ENCODE results near the gene MYMK.

MYMK gene

GRCh38 chr9:133499132-133499891 is 25.4 kb downstream of the MYMK start:
- DNase-seq: no peak

- DNase-seq: no peak
Measured at GRCh38 chr9:133496861-133497842, 27.6 kb downstream of the MYMK start.

GRCh38 chr9:133495327-133496293 is 29.1 kb downstream of the MYMK start:
- DNase-seq: no peak

- no peak for DNase-seq
Measured at GRCh38 chr9:133494636-133495326, 30.0 kb downstream of the MYMK start.

GRCh38 chr9:133493845-133494540 is 30.8 kb downstream of the MYMK start:
- DNase-seq: no peak

GRCh38 chr9:133493428-133493827 is 31.3 kb downstream of the MYMK start:
- DNase-seq: no peak

- peak; percentile 67 for DNase-seq
Measured at GRCh38 chr9:133492061-133493021, 32.4 kb downstream of the MYMK start.

- no peak for DNase-seq
Measured at GRCh38 chr9:133491656-133491925, 33.2 kb downstream of the MYMK start.

- DNase-seq: peak; percentile 22
Measured at GRCh38 chr9:133490865-133491655, 33.7 kb downstream of the MYMK start.

GRCh38 chr9:133490201-133490681 is 34.5 kb downstream of the MYMK start:
- no peak for DNase-seq

GRCh38 chr9:133489253-133490190 is 35.2 kb downstream of the MYMK start:
- DNase-seq: no peak

GRCh38 chr9:133488686-133489252 is 36.0 kb downstream of the MYMK start:
- no peak for DNase-seq

GRCh38 chr9:133487331-133487725 is 37.4 kb downstream of the MYMK start:
- no peak for DNase-seq

- no peak for DNase-seq
Measured at GRCh38 chr9:133485531-133486260, 39.1 kb downstream of the MYMK start.

- DNase-seq: no peak
Measured at GRCh38 chr9:133484671-133485437, 39.9 kb downstream of the MYMK start.

- DNase-seq: no peak
Measured at GRCh38 chr9:133483611-133484010, 41.1 kb downstream of the MYMK start.
